ENCODE results near the gene FHOD1.

Gene FHOD1

DNA sequence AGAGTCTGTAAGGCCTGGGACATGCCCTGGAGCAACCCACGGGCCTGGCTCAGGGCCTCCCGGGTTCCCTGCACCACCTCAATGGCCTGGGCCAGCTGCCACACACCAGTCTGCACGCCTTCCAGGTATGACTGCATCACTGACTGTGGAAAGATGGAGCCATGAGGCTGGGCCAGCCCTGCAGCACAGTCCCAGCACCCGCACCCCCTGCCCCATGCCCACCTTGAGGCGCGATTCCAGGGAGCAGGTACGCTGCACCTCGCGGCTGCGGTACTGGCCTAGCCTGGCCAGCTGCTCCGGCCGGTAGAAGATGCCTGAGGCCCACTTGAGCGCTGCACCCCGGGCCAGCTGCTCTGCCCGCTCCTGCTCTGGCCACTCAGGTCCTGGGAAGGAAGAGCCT, 58.5 kb downstream of the FHOD1 start:
- no peak for DNase-seq

DNA sequence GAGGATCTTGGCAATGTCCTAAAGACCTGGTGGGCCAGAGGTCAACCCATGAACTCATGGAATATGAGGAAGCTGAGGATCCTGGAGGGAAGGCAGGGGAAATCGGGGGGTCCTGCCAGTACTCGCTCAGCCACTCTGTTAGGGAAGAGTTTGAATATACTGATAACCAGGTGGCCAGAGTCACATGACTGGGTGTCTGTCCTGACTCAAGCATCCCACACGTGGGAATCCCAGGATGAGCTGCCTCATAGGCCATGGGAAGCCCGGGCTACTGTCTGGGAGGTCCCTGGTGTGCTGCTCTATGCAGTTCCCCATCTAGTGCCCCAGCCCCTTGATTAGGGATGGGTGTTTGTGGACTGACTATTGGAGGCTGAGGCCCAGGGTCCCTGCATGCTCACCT, 59.0 kb downstream of the FHOD1 start:
- no peak for DNase-seq

DNA sequence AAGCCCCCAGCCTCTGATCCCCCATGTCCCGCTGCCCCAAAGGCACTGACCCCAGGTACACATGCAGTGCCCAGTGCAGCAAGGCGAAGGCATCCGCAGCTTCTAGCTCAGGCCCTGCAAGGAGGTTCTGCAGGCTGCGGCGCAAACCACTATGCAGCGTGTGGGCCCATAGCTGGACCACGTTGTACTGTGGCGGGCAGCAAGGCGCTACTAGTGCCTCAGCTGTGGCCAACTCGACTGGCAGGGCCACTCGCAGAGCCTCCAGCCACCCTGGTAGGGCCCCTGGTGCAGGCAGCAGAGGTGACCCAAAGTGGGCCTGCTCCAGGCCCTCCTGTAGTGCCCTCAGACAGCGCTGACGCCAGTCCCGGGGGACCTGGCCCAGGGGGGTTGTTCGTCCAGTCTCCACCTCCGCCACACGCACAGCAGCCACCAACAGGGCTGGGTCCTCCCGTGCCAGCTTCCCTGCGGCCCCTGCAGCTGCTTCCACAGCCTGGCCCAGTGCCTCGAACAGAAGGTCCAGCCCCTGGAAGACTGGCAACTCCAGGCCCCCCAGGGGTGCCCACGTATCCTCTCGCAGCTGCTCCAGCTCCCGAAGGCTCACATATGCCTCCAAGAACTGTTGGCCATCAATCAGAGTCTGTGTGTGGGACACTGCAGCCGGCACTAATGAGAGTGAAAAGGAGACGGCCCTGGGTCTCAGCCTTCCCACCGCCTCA, 59.9 kb downstream of the FHOD1 start:
- DNase-seq = no peak

DNA sequence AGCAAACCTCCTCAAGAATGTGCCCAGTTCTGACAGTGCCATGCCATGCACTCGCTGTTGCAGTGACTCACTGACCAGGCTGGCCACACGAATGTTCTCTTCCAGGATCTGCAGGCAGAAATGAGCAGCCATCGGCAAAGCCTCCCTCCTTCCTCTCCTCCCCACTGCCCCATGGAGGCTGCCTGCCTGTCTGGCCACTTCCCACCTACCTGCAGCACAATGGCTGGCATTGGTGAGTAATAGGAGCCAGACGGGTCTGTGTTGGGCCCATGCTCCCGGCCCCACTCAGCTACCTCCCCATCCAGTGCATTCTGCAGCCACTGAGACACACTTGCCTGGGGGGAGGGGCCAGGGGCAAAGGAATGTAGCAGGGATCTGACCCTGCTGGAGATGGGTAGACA, 60.7 kb downstream of the FHOD1 start:
- no peak for DNase-seq

DNA sequence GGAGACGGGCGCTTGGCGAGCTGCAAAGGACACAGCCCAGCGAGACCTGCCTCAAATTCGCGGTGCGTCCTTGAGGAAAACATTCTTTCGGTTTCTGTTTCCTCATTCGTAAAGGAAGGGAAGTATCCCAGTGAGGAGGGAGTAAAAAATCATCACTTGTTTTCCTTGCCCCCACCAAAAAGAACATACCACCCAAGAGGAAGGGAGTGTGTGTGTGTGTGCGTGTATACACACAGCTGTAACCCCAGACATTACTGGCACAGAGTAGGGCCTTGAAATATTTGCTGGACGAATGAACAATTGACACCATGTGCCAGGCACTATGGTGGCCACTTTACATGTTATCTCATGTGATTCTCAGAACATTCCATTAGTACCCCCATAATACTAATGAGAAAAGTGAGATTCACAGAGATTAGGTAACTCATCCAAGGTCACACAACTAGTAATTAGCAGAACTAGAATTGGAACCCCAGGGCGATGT, 61.6 kb downstream of the FHOD1 start:
- no peak for DNase-seq

DNA sequence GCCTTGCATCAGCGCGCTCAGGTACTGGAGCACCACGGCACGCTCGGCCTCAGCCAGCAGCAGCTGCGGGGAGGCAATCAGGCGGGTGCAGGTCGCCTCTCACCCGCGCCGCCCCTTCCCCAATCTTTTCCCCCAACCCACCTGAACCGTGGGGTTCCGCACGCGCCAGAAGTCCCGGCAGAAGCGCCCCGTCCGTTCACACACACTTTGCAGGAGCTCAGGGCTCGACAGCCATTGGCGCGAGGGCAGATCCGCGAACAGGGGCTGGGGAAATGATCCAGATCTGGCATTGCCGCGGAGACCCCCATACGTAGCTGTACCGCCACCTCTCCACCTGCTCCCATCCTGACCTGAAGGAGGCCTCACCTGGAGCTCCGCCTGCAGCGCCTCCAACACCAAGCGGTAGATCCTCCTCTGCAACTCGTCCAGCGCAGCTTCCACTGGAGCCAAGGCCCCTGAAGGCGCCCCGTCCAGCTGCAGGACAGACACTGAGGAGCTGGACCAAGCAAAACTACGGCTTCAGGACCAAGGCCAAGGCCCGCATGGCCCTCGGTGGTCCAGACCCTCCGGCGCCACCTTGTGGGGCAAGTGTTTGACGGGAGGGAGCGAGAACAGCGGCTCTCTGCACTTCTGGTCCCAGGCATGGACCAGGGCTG, 62.2 kb downstream of the FHOD1 start:
- peak; percentile 59 for DNase-seq

DNA sequence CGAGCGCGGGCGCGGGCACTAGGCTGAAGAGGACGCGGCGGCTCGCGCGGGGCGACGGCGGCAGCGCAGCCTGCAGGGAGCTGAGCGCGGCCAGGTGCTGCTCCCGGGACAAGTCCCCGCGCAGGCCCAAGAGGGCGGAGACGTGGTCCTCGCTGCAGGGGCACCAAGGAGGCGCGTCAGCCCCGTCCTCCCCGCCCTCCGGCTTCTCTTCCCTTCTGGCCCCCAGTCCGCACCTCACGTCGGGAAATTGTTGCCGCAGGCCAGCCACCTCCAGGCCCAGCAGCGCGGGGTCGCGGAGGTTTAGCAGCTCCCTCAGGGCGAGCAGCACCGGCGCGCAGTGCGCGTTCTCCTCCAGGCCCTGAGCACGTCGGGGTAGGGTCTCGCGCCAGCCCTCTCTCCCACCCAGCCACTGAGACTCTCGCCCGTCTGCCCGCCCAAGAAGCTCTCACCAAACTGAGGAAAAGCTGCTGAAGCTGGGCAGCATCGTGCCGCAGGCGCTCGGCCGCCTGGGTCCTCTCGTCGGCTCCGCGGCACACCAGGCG, 62.8 kb downstream of the FHOD1 start:
- no peak for DNase-seq

DNA sequence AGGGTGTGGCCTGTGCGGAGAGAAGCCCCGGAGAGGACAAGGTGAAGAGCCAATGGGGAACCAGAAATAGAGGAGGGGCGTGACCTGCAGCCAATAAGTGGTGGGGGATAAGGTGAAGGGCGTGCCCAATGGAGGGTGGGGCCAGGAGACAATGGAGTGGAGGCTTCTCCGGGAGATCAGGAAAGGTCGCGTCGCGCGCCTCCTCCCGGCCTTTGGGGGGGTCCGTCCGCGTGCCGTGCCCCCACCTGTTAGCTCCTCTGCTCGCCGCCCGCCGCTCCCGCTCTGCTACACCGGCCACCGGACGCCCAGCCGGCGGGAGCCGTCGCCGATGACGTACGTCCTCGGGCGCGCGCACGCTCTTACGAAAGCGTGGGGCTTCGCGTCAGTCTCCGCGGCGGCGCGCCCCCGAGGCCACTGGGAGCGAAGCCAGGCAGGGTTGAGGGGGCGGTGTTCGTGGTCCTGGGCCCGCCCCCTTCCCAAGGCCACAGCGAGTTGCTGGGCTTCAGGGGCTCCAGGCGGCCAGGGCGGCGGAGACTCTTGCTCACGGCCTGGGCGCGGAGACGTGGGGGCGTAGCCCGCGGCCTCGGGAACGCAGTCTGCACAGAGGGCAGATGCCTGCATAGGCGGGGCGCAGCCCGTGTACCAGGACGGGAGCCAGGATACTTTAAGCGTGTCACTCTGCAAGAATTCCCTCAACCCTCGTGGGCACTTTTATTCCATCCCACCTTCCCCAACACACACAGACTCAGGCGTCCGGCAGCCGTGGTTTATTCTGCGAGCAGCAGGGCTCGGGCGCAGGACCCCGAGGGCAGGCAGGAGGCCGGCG, 63.4 kb downstream of the FHOD1 start, which contains the start of gene MATCAP1:
Gene MATCAP1 (minus strand): TSS at position 337 of the 826 bp plus-strand sequence. CDS start 3,353 bp downstream, outside the sequence.
- DNase-seq = peak; percentile 88

DNA sequence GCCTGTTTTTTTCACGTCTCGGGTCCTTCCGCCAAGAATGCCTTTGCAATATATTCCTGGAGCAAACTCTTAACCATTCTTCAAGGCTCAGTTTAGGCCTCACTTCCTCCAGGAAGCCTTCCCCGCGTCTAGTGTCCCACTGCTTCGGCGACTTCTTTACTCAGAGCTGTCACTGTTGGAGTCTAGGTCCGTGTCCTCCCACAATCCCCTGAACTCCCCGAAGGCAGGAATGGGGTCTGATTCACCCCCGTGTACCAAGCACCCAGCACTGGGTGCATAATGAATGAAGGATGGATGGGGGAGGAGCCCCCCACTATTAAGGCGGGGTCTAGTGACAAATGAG, 64.0 kb downstream of the FHOD1 start:
- DNase-seq = no peak

DNA sequence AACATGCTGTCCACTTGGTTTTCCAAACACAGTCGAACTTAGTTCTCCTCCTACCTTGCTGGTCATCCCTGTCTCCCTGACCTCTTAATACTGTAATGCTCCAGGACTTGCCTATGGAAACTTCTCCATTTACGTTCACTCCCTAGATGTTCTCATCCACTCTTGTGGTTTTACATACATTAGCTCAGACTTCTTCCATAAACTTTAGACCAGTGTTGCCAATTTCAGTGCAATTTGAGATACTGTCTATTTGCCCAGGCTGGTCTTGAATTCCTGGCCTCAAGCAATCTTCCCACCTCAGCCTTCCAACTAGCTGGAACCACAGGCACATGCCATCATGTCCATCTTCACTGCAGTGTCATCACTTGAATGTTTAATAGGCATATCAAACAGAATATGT, 65.0 kb downstream of the FHOD1 start:
- no peak for DNase-seq

DNA sequence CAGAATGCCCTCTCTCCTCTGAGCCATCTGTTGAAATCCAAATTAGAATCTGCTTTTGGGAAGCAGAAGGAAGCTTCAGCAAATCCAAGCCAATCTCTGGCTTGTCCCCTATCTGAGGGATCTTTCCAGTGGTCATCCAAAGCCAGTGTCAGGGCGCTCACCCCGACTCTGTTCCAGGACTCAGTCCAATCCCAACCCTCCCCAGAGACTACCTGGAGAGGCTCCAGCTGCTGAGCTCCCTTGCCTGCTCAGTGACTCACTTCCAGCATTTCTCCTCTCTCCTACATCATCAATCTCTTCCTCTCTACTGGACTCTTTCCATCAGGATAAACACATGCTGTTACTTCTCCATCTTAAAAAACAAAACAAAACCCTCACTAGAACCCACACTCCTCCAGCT, 65.9 kb downstream of the FHOD1 start:
- DNase-seq = no peak

DNA sequence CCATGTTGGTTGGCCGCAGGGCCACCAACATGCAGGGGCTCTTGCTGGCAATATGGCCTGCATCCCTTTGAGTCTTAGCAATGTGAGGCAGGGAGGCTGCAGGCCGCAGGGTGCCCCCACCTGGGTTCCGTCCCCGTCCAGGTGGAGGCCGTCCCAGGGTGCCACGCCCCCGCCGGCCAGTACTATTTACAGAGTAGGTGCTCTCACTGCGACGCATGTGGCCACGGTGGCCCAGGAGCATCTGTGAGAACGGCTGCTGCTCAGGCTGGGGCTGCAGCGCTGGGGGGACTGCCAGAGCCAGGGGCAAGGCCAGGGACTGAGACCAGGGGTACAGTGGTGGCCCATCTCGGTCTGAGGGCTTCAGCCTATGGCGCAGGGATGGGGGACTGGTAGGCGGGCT, 67.1 kb downstream of the FHOD1 start:
- no peak for DNase-seq

DNA sequence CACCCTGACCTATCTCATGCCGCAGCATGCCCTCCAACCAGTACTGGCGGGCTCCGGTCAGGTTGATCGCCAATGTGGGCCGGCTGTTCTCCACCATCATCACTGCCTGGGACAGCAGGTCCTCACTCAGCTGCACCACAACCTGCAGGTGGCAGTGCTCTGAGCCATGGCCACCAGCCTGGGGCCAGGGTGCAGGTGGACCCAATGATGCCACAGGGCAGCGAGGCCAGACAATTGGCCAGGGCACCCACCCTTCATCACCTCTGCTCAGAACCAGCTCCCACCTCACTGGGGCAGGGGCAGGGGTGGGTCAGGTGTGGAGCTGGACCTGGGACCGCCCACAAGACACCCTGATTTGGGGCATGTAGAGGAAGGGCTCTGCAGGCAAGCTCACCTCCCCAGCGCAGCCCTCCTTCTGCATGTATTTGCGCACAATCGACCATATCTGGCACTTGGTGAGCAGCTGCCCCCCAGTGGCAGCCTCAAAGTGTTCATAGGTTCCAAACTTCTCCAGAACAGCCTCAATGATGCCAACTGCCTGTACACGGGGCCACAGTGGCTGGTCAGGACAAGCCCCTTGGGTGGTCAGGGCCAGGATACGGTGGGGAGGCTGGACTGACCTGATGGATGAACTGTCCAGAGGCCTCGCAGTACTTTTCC, 67.7 kb downstream of the FHOD1 start:
- no peak for DNase-seq

All from DMS79 treated with DMSO at 0.1 percent for 48 hours (cell line).